SK-N-SH treated with all-trans-retinoic acid at 6 μM for 48 hours (cell line): ENCODE results near the gene MAD2L1.

Source experiments
- ARNTL ChIP-seq: fragments of 450-650 bp; formaldehyde crosslinking; IDR thresholded peaks from 2 replicates; pipeline ENCODE4 v1.5.0; 2020; ENCODE audit warnings: low read depth, mild to moderate bottlenecking, moderate library complexity, borderline replicate concordance
- TOX ChIP-seq: fragments of 250-450 bp; sonication (Bioruptor Pico); IDR thresholded peaks from 2 replicates; pipeline ENCODE4 v1.8.0; 2021; ENCODE audit warnings: mild to moderate bottlenecking, moderate library complexity, borderline replicate concordance
- ZNF565 ChIP-seq: fragments of 450-650 bp; formaldehyde crosslinking; conservative IDR thresholded peaks from 2 replicates; pipeline ENCODE4 v1.5.0; 2020; ENCODE audit warnings: low read depth, mild to moderate bottlenecking, moderate library complexity
- ZNF70 ChIP-seq: fragments of 450-650 bp; formaldehyde crosslinking; IDR thresholded peaks from 2 replicates; pipeline ENCODE4 v1.5.0; 2020; ENCODE audit warnings: mild to moderate bottlenecking, moderate library complexity
- TF ChIP-seq, protein P1 (sequence below): fragments of 250-450 bp; sonication (Bioruptor Pico); IDR thresholded peaks from 2 replicates; pipeline ENCODE4 v1.5.1; 2020; ENCODE audit warnings: low read depth, mild to moderate bottlenecking, moderate library complexity
- TF ChIP-seq, protein P2 (sequence below): fragments of 250-450 bp; sonication (Bioruptor Pico); IDR thresholded peaks from 2 replicates; pipeline ENCODE4 v1.8.0; 2020; ENCODE audit warnings: mild to moderate bottlenecking, moderate library complexity, borderline replicate concordance

DNA sequence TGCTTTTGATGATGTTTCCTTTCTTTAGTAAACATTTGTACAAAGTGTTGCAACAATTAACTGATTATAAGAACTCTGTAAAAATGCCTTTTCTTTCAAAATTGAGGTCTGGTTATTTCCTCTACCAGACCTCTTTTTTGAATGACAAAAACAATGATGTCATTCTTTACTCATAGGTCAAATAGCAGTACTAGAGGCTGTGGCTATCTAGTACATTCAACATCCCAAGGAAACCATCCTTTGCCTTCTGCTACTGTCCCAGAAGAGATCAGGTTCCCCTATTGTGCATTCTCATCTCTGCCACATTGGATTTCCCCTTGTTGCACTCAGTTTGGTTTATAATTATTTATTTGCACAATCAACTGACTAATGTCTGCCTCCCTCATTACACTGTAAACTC is 19.1 kb upstream of the MAD2L1 start:
- TF ChIP-seq, protein P1, sequence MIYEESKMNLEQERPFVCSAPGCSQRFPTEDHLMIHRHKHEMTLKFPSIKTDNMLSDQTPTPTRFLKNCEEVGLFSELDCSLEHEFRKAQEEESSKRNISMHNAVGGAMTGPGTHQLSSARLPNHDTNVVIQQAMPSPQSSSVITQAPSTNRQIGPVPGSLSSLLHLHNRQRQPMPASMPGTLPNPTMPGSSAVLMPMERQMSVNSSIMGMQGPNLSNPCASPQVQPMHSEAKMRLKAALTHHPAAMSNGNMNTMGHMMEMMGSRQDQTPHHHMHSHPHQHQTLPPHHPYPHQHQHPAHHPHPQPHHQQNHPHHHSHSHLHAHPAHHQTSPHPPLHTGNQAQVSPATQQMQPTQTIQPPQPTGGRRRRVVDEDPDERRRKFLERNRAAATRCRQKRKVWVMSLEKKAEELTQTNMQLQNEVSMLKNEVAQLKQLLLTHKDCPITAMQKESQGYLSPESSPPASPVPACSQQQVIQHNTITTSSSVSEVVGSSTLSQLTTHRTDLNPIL, result no peak
- TF ChIP-seq ZNF70 (CRISPR knock-in tag) (no peak), TOX (CRISPR knock-in tag) (no peak), ARNTL (CRISPR knock-in tag) (no peak), ZNF565 (CRISPR knock-in tag) (no peak)
- TF ChIP-seq, protein P2, sequence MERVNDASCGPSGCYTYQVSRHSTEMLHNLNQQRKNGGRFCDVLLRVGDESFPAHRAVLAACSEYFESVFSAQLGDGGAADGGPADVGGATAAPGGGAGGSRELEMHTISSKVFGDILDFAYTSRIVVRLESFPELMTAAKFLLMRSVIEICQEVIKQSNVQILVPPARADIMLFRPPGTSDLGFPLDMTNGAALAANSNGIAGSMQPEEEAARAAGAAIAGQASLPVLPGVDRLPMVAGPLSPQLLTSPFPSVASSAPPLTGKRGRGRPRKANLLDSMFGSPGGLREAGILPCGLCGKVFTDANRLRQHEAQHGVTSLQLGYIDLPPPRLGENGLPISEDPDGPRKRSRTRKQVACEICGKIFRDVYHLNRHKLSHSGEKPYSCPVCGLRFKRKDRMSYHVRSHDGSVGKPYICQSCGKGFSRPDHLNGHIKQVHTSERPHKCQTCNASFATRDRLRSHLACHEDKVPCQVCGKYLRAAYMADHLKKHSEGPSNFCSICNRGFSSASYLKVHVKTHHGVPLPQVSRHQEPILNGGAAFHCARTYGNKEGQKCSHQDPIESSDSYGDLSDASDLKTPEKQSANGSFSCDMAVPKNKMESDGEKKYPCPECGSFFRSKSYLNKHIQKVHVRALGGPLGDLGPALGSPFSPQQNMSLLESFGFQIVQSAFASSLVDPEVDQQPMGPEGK (CRISPR knock-in tag), result no peak
